GM18520 (cell line): ENCODE measurements around the gene TBC1D22B.
"Not testable (repeated sequence)": the region's sequence is repeated elsewhere in the genome, so short reads cannot be mapped to it uniquely, and the experiment has no call there.

ENCODE experiments used
- ATAC-seq: cut with Tn5 transposase; IDR thresholded peaks from one replicate; pipeline ENCODE4 v1.9.1; 2021; ENCODE audit not compliant: unreplicated experiment

TBC1D22B gene

GRCh38 chr6:37265001-37265400, 7.4 kb downstream of the TBC1D22B start:
- no peak for ATAC-seq

DNA sequence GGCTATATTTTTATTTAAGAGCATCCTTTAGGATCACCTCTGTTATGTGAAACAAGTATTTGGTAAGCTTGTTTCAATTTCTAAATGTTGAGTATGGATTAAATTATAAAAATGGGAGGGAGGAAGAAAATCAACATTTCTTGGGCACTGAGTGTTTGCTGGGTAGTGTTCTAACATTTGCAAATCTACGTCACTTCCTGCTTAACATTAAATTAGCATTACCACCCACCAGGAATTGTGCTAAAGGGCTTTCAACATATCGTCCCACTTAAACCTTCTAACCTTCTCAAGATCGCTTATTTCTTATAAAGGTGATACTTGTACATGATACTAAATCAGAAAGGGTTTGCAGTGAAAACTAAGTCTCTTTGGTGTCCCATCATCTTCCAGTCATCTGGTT, 8.3 kb downstream of the TBC1D22B start:
- ATAC-seq, result no peak

GRCh38 chr6:37269105-37269504, 11.5 kb downstream of the TBC1D22B start:
- ATAC-seq, result no peak

DNA sequence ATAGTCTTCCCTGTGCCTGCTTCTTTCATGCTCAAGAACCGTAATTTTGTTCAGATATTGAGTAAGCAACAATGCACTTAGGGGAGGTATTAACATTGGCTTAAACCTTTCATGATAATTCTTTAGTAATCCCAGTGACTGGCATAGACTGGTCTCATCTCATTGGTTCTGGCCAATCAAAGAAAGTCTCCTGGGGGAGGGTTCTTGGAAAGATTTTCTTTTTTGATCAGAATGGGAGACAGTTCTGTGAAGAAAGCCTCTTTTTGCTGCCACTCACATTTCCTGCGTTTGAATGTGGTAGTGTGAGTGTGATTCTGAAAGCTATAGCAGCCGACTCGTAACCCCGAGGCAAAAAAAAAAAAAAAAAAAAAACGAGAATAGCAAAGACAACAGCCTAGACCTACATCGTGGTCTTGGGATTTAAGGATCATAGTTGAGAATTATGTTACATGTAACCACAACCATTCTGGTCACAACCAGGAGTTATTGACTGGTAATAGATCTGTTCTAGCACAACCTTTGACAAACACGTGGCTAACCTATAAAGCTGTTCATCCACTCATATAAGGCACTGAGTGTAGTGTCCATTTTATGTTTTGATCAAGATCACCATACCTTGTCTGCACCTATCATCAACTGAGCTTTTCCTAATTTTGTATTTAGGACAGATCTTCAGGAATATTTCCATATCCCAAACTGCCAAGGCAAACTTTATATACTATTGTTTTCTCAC, 15.4 kb downstream of the TBC1D22B start:
- ATAC-seq, result no peak

GRCh38 chr6:37273690-37274089, 16.1 kb downstream of the TBC1D22B start:
- ATAC-seq, result no peak

DNA sequence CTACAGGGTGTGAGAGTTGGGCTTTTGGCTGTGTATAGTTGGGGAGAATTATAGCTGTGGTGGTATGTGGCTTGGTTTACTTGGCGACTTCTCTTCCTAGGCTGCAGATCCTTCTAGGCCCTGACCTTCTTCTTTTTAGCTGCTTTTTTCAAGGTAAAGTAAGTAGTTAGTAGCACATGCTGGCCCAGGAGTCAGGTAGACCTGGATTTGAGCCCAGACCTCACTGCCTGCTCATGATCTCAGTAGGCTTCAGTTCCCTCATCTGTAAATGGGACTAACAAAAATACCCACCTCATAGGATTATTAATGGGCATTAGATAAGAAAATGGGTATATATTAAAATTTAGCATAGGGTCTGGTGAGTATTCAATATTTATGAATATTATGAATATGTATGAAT, 17.8 kb downstream of the TBC1D22B start:
- no peak for ATAC-seq

DNA sequence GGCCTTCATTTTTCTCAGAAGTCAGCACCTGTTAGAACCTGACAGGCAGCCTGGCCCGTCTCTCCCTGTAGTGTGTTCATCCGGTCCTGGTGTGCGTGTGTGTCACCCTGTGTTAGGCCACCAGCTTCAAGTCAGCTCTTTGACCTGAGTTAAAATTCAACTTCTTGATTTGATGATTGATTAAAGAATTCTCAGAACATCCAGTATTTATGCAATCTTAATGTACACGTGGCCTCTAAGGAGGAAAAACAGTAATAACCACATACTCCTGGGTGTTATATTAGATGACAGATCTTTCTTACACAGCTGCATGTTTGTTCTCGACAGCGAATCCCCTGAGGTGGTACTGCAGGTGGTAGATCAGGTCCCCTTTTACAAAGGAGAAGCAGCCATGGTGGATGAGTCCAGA, 19.4 kb downstream of the TBC1D22B start:
- no peak for ATAC-seq

- no peak for ATAC-seq
Measured at GRCh38 chr6:37279366-37280134, 22.0 kb downstream of the TBC1D22B start.

GRCh38 chr6:37280162-37280887, 22.8 kb downstream of the TBC1D22B start:
- ATAC-seq, result no peak

DNA sequence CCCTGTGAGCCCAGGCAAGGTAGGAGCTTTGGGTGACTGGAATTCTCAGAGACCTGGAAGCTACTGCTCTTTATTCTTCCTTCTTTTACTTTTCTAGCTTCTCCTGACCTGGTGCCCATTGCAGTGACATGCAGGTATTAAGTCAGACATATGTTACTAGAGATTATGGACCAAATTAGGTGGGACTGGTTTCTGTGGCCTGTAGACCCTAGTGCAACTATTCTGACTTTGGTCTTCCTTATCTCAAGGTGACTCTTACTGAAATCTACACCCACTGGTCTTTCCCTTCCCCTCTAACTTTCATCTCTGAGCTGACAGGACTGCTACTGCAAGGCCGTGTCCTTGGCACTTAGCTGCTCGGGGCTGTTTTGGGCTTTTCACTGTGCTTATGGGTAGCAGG, 24.8 kb downstream of the TBC1D22B start:
- no peak for ATAC-seq

- no peak for ATAC-seq
Measured at GRCh38 chr6:37283268-37283667, 25.7 kb downstream of the TBC1D22B start.

- ATAC-seq, result no peak
Measured at GRCh38 chr6:37283671-37284151, 26.1 kb downstream of the TBC1D22B start.

DNA sequence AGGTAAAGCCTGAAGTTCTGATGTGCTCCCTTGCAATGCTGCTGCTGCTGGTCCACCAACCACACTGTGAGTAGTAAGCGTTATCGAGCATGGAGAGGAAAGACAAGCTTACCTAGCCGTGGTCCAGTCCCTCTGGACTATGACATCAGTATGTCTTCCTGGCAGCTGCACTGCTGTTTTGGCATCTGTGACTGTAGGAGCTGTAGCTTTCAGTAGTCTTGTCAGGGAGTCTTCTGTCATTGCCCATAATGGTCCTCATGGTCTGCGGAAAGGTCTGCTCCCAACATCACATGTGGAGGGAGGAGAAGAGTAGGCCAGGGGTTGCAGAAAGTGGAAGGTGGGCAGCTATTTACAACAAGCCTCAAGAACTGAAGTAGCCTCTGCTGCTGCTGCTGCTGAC, 27.2 kb downstream of the TBC1D22B start:
- ATAC-seq, result no peak

DNA sequence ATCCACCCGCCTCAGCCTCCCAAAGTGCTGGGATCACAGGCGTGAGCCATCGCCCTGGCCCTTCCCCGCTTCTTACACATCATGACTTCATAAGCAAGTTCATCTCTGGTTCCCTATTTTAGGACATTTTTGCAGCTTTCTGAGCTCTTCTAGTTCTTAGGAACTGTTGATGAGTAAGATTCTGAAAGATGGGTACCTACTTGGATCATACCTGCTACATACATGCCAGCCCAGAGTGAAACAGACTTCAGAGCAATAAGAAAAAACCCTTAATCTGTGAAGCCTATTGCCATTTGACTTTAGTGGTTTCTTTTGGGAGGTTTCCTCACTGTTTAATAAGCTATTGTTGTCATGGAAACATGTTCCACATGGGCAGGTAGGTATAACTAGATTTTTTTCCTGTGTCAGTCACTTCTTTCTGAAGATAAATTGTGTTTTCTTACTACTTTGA, 28.3 kb downstream of the TBC1D22B start:
- no peak for ATAC-seq

DNA sequence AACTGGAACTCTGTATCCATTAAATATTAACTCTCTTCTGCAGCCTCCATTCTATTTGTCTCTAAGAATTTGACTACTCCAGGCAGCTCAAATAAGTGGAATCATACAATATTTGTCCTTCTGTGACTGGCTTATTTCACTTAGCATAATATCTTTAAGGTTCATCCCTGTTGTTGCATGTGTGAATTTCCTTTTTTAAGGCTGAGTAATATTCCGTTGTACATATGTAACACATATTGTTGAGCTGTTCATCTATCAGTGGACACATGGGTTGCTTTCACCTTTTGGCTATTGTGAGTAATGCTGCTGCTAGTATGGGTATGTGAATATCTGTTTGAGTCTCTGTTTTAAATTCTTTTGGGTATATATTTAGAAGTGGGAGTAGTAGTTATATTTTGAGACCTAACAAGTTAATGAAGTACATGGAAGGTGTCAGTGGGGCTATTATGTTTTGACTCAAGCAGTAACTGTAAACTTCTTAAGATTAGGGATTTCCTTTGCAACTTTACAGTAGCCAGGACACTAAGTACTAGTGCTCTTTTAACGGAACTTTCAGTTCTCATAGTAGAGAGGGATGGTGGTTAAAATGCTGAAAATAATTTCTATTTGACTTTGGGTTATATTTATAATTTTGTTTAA, 30.1 kb downstream of the TBC1D22B start:
- no peak for ATAC-seq

DNA sequence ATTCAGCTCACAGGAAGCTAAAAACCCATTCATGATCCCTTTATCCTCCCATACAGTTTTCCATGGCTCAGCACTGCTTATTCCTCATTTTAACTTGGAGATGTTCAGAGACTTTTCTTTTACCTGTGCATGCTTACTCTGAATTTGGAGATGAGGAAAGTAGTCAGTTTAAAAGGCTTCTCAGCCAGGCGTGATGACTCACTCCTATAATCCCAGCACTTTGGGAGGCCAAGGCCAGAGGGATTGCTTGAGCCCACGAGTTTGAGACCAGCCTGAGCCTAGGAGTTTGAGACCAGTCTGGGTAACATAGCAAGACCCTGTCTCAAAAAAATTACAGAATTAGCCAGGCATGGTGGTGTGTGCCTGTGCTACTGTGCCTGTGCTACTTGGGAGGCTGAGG, 30.7 kb downstream of the TBC1D22B start:
- ATAC-seq, result no peak

- no peak for ATAC-seq
Measured at GRCh38 chr6:37289931-37290330, 32.4 kb downstream of the TBC1D22B start.

GRCh38 chr6:37293426-37293825, 35.9 kb downstream of the TBC1D22B start:
- ATAC-seq, result no peak

DNA sequence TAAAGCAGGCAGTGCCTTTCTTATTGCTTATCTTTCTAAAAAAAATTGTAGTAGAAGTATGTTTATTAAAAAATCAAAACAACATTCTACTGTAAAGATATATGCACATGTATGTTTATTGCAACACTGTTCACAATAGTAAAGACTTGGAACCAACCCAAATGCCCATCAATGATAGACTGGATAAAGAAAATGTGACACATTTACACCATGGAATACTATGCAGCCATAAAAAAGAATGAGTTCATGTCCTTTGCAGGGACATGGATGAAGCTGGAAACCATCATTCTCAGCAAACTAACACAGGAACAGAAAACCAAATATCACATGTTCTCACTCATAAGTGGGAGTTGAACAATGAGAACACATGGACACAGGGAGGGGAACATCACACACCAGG, 40.1 kb downstream of the TBC1D22B start:
- not testable (repeated sequence) for ATAC-seq

- ATAC-seq, result no peak
Measured at GRCh38 chr6:37298958-37299357, 41.4 kb downstream of the TBC1D22B start.

DNA sequence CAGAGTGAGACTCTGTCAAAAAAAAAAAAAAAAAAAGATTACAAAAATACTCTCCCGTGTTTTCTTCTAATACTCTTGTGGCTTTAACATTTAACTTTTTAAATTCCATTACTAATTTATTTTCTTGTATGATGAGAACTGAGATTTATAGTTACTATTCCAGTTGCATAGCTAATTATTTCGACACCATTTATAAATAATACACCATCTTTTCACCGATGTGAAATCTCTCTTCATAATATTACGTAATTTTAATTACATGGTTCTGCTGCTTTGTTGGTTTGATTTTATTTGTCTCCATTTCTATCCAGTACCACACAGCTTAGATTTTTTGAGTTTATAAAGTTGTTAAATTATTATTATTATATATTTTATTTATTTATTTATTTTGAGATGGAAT, 42.4 kb downstream of the TBC1D22B start:
- ATAC-seq, result no peak
